ENCODE measurements around the gene GPS1.

GRCh38 chr17:82010575-82011525, 40.8 kb upstream of the GPS1 start:
- no peak for TF ChIP-seq POLR2AphosphoS5 (IDR thresholded peaks at IDR 0.05; ENCODE audit: insufficient read depth in 1 of 2, low read depth in 1 of 2)
- TF ChIP-seq CTCF (IDR thresholded peaks at IDR 0.05), result no peak
- TF ChIP-seq POLR2A (IDR thresholded peaks at IDR 0.05), result no peak

Measured in vagina (tissue), 2 donors.